ENCODE measurements around the gene ADARB2. TPM values are rescaled to one million over a fixed set of nuclear protein-coding genes. Genes with fewer than 3 reads are reported as not detected.

The ADARB2 gene
- total RNA-seq, 4 donors from 2014 or later: 0.32 to 1.6 (median 0.80) TPM

DNA sequence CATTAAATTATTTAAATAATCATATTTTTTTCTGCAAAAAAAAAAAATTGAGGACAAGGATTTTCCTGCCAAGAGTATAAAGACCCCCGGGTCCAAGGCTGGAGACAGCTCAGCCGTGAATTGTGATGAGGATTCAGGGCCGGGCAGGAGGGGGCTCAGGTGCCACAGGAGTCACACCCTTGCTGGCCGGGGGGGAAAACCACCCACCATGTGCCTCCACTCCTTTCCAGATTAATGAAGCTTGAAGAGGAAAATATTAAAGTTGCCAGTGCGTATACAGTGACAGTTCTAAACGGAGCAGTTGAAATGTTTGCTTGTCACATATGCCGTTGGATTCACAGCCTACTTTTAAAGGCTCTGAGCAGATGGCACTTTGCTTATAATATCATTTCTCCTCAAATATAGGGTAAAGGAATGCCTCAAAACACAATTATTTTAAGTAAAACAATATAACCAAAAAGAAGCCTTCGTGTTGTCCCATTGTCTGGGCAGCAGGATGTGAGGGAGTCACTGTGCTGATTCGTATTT is 49.6 kb downstream of the ADARB2 start:
- H3K36me3 ChIP-seq: no peaks in the 10 kb centered on the region
- no peak overlapping the region for H3K27ac ChIP-seq
- H3K9me3 ChIP-seq: no peaks in the 10 kb centered on the region
- TF ChIP-seq POLR2A (IDR thresholded peaks at IDR 0.05) (no peak), POLR2AphosphoS5 (IDR thresholded peaks at IDR 0.05) (no peak), EP300 (IDR thresholded peaks at IDR 0.05) (no peak)
- TF ChIP-seq, protein P1, sequence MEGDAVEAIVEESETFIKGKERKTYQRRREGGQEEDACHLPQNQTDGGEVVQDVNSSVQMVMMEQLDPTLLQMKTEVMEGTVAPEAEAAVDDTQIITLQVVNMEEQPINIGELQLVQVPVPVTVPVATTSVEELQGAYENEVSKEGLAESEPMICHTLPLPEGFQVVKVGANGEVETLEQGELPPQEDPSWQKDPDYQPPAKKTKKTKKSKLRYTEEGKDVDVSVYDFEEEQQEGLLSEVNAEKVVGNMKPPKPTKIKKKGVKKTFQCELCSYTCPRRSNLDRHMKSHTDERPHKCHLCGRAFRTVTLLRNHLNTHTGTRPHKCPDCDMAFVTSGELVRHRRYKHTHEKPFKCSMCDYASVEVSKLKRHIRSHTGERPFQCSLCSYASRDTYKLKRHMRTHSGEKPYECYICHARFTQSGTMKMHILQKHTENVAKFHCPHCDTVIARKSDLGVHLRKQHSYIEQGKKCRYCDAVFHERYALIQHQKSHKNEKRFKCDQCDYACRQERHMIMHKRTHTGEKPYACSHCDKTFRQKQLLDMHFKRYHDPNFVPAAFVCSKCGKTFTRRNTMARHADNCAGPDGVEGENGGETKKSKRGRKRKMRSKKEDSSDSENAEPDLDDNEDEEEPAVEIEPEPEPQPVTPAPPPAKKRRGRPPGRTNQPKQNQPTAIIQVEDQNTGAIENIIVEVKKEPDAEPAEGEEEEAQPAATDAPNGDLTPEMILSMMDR (IDR thresholded peaks at IDR 0.05): no peak
- no peaks in the 10 kb centered on the region for H3K27me3 ChIP-seq
- H3K4me3 ChIP-seq: no peak overlapping the region
- no peak for DNase-seq (ENCODE audit: low spot score in 2 of 2)
- H3K4me1 ChIP-seq: no peaks in the 10 kb centered on the region
- WGBS: 70% methylated on average over 9 of the region's 9 CpGs

DNA sequence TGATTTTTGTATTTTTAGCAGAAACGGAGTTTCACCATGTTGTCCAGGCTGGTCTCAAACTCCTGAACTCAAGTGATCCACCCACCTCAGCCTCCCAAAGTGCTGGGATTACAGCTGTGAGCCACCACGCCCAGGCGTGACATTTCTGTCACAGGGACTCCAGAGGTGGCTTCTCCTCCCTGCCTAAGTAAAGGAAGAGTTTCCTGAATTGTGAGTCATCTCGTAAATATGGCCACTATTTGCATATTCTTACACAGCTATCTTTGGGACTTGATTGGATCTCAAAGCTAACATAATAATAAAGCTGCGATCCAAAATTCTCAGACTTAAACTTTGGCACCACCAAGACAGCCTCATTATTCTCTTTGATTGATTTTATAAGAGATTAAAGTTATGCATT is 50.1 kb downstream of the ADARB2 start:
- no peaks in the 10 kb centered on the region for H3K9me3 ChIP-seq
- H3K4me3 ChIP-seq: no peak overlapping the region
- no peaks in the 10 kb centered on the region for H3K27me3 ChIP-seq
- TF ChIP-seq, protein P1 (IDR thresholded peaks at IDR 0.05): no peak
- TF ChIP-seq EP300 (IDR thresholded peaks at IDR 0.05) (no peak), POLR2A (IDR thresholded peaks at IDR 0.05) (no peak), POLR2AphosphoS5 (IDR thresholded peaks at IDR 0.05) (no peak)
- H3K27ac ChIP-seq: no peak overlapping the region
- H3K4me1 ChIP-seq: no peaks in the 10 kb centered on the region
- no peaks in the 10 kb centered on the region for H3K36me3 ChIP-seq
- WGBS: 51% methylated on average over 5 of the region's 5 CpGs
- DNase-seq (ENCODE audit: low spot score in 2 of 2): no peak

DNA sequence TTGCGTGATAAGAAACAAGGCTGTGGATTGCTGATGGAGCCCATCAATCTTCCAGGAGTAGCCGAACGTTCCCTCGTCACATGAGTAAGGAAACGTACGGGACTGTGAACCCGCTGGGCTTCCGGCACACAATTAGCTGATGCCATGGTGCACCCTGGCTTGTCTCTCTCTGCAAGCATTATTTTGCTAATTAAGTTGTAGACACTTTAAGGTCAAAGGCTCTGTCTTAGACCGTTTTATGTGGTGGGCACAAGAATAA is 50.9 kb downstream of the ADARB2 start:
- WGBS: 77% methylated on average over 9 of the region's 9 CpGs
- no peak overlapping the region for H3K27ac ChIP-seq
- H3K36me3 ChIP-seq: no peaks in the 10 kb centered on the region
- TF ChIP-seq EP300 (IDR thresholded peaks at IDR 0.05) (no peak), POLR2AphosphoS5 (IDR thresholded peaks at IDR 0.05) (no peak), POLR2A (IDR thresholded peaks at IDR 0.05) (no peak)
- TF ChIP-seq, protein P1 (IDR thresholded peaks at IDR 0.05): no peak
- H3K4me1 ChIP-seq: no peaks in the 10 kb centered on the region
- no peak for DNase-seq (ENCODE audit: low spot score in 2 of 2)
- H3K27me3 ChIP-seq: no peaks in the 10 kb centered on the region
- H3K4me3 ChIP-seq: no peak overlapping the region
- H3K9me3 ChIP-seq: no peaks in the 10 kb centered on the region

DNA sequence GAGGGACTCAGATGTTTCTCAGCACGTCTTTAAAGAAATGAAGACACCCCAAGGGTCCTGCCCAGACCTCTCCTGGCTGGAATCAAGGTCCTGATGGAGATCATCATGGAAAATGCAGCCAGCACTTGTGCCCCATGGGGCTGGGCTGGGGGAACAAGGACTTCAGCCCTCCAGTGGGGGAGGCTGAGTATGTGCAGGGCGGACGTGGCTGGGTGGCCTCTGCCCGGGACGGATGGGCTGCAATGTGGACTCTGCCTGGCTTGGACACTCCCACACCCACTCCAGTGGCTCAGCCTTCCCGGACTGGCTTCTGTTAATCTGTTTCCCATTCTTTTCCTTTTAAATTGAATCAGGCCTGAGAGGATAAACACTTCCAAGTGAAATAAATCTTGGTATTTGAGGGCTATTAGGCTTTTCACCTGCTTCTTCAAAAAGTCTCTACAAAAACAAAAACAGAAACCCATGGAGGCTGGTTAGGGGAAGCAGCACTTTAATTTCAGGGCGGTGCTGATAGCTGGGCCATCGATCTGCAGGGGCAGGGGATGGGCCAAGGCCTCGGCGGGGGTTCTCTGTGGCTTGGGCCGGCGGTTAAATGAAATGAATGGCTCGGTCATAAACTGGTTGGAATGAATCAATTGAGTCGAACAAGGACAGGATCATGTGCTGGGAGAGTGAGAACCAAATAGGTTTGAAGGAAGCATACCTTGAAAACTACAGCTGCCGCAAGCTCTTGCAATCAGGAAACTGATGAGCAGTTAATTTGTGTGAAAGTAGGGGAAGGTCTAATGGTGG is 51.4 kb downstream of the ADARB2 start:
- Histone ChIP-seq H3K4me3 (no peak overlapping the region), H3K4me1 (no peaks in the 10 kb centered on the region), H3K9me3 (no peaks in the 10 kb centered on the region), H3K36me3 (no peaks in the 10 kb centered on the region), H3K27ac (no peak overlapping the region), H3K27me3 (no peaks in the 10 kb centered on the region)
- no peak for TF ChIP-seq POLR2A (IDR thresholded peaks at IDR 0.05)
- TF ChIP-seq POLR2AphosphoS5 (IDR thresholded peaks at IDR 0.05): no peak
- no peak for TF ChIP-seq EP300 (IDR thresholded peaks at IDR 0.05)
- TF ChIP-seq, protein P1 (IDR thresholded peaks at IDR 0.05): no peak
- no peak for DNase-seq (ENCODE audit: low spot score in 2 of 2)
- WGBS: 62% methylated on average over 15 of the region's 15 CpGs

DNA sequence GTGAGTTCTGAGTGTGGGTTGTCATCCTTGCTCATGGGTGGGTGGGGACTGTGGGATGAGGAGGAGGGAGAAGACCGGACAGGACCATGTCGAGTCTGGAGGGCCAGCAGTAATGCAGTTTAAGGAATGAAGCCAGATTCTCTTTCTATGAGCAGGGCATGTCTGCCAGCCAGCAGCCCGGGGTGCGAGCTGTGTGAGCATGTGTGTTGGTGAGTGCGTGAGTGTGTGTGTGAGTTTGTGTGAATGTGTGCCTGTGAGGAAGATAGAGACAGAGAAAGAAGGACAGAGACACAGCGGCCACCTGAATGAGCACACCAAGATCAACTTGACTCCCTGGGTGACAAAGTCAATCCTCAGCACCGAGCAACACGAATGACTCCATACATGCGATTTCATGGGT is 52.3 kb downstream of the ADARB2 start:
- H3K9me3 ChIP-seq: no peaks in the 10 kb centered on the region
- no peak for DNase-seq (ENCODE audit: low spot score in 2 of 2)
- no peaks in the 10 kb centered on the region for H3K36me3 ChIP-seq
- H3K4me3 ChIP-seq: no peak overlapping the region
- no peaks in the 10 kb centered on the region for H3K4me1 ChIP-seq
- TF ChIP-seq POLR2AphosphoS5 (IDR thresholded peaks at IDR 0.05) (no peak), POLR2A (IDR thresholded peaks at IDR 0.05) (no peak), EP300 (IDR thresholded peaks at IDR 0.05) (no peak)
- TF ChIP-seq, protein P1 (IDR thresholded peaks at IDR 0.05): no peak
- H3K27ac ChIP-seq: no peak overlapping the region
- H3K27me3 ChIP-seq: no peaks in the 10 kb centered on the region
- WGBS: 94% methylated on average over 9 of the region's 9 CpGs

Measured in suprapubic skin (tissue), 4 donors.